PC-3 (cell line): ENCODE measurements around the gene THADA.

ENCODE experiments used
- CTCF ChIP-seq: fragments of 300-600 bp; sonication (generic); conservative IDR thresholded peaks from 2 replicates; pipeline ENCODE4 v1.5.1; 2017; ENCODE audit warnings: antibody characterized with exemption, low read depth, mild to moderate bottlenecking, low read length
- EZH2 ChIP-seq: fragments of 300-600 bp; sonication (generic); IDR thresholded peaks from one replicate; pipeline ENCODE4 v1.6.1; 2017; ENCODE audit warnings: antibody characterized with exemption, mild to moderate bottlenecking, low read length; ENCODE audit not compliant: unreplicated experiment

GRCh38 chr2:43292851-43293743 lies 302.7 kb downstream of the THADA start:
- TF ChIP-seq EZH2 (no peak), CTCF (no peak)
